ENCODE results near the gene GBP6.

GRCh38 chr1:89405275-89405929, 41.5 kb downstream of the GBP6 start:
- TF ChIP-seq CTCF (IDR thresholded peaks at IDR 0.05; ENCODE audit: insufficient read depth, low read depth, low read length) (no peak), EZH2 (IDR thresholded peaks at IDR 0.05; ENCODE audit: insufficient read depth, low read length) (no peak)
